Measurements from ENCODE around the gene MYB. TPM values are rescaled to one million over a fixed set of nuclear protein-coding genes. Genes with fewer than 3 reads are reported as not detected.

The MYB gene
- total RNA-seq, 2 experiments from 2014 or later: 50.9 to 53.6 TPM

- intact Hi-C loops (cut with micrococcal nuclease): no loop called here
- peaks cover 76% of the 10 kb centered on the region for H3K36me3 Mint-ChIP-seq (ENCODE audit: low read depth)
- H3K9me3 Mint-ChIP-seq: no peaks in the 10 kb centered on the region
- H3K27me3 Mint-ChIP-seq: no peaks in the 10 kb centered on the region
- H3K27ac Mint-ChIP-seq: peak overlapping the region; percentile 39
- TF ChIP-seq, protein P1, sequence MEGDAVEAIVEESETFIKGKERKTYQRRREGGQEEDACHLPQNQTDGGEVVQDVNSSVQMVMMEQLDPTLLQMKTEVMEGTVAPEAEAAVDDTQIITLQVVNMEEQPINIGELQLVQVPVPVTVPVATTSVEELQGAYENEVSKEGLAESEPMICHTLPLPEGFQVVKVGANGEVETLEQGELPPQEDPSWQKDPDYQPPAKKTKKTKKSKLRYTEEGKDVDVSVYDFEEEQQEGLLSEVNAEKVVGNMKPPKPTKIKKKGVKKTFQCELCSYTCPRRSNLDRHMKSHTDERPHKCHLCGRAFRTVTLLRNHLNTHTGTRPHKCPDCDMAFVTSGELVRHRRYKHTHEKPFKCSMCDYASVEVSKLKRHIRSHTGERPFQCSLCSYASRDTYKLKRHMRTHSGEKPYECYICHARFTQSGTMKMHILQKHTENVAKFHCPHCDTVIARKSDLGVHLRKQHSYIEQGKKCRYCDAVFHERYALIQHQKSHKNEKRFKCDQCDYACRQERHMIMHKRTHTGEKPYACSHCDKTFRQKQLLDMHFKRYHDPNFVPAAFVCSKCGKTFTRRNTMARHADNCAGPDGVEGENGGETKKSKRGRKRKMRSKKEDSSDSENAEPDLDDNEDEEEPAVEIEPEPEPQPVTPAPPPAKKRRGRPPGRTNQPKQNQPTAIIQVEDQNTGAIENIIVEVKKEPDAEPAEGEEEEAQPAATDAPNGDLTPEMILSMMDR (IDR thresholded peaks at IDR 0.05): no peak
- DNase-seq (no peak), ATAC-seq (no peak)
- H3K4me3 Mint-ChIP-seq: no peak overlapping the region
- H3K4me1 Mint-ChIP-seq (ENCODE audit: low read depth): peaks cover 32% of the 10 kb centered on the region
- ChIA-PET POLR2A (interaction anchor here (3.9 kb wide), 1 partner anchor 12 kb away, joined by 27 read pairs; no protein-coding TSS in a partner anchor), CTCF (no interaction called here)
These were observed 14.4 kb downstream of the MYB start for GRCh38 chr6:135195522-135195921.

DNA sequence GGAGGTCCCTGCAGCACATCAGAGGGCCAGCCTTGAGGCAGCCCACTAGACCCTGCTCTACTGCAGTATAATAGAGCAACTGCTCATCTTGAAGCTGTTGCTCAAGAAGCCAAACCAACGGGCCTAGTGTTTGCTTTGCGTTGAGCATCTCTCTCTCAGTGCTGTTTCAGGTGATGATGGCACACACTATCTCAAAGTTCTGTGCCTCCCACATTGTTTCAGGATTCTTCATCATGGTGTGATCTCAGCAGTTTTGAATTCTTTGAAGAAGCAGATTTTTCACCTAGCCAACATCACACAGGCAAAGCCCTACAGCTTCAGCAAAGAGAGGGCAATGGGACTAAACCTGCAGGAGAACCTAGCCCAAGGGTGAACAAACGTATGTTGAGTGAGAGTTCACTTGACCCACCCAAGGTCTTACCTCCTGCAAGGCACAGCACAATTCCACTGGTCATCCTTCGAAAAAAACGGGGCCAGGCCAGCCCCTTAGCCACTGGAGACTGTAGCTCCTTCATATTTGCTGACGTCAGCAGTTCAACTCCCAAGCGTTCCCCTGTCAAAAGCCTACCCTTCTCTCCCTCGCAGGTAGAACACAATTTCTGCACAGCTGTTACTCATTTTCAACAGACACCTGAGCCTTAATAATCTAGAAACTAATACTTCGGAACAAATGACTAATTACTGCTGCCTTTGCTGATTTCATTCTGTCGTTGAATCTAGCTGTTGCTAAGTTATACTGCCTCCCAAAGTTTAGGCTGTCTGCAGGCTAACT, 15.8 kb downstream of the MYB start:
- TF ChIP-seq, protein P1 (IDR thresholded peaks at IDR 0.05): no peak
- peaks cover 32% of the 10 kb centered on the region for H3K4me1 Mint-ChIP-seq (ENCODE audit: low read depth)
- POLR2A ChIA-PET: interaction anchor here (0.8 to 3.9 kb wide), 6 partner anchors 11 to 175 kb away, joined by 3 to 27 read pairs (median 3); no protein-coding TSS in a partner anchor
- ATAC-seq: peak; percentile 62
- H3K4me3 Mint-ChIP-seq: no peak overlapping the region
- H3K36me3 Mint-ChIP-seq (ENCODE audit: low read depth): peaks cover 74% of the 10 kb centered on the region
- H3K9me3 Mint-ChIP-seq: no peaks in the 10 kb centered on the region
- peak overlapping the region; percentile 31 for H3K27ac Mint-ChIP-seq
- H3K27me3 Mint-ChIP-seq: no peaks in the 10 kb centered on the region
- CTCF ChIA-PET: interaction anchor here (0.8 to 2.4 kb wide), 7 partner anchors 12 to 243 kb away, joined by 3 to 10 read pairs (median 4); no protein-coding TSS in a partner anchor
- intact Hi-C loops (cut with micrococcal nuclease): no loop called here
- no peak for DNase-seq

DNA sequence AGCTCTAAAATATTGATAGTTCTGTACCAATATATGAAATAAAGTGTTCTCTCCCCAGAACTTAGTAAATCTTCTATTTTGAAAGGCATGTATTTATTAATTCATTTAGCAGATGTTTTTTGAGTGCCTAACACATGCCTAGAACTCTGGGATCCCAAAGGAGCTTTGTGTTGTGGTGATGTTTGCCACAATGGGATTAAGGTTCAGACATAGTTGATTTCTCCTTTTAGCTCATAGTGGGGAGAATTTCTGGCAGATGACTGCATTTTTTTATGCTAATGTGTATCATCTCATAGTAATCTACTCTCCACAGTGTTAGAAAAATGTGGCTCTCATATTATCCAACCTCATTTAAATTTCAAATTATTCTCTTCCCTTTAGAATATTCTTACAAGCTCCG, 21.7 kb downstream of the MYB start:
- DNase-seq: no peak
- H3K9me3 Mint-ChIP-seq: no peaks in the 10 kb centered on the region
- peaks cover 2% of the 10 kb centered on the region for H3K4me1 Mint-ChIP-seq (ENCODE audit: low read depth)
- no peak overlapping the region for H3K4me3 Mint-ChIP-seq
- ATAC-seq: no peak
- H3K36me3 Mint-ChIP-seq (ENCODE audit: low read depth): peaks cover 54% of the 10 kb centered on the region
- H3K27ac Mint-ChIP-seq: no peak overlapping the region
- TF ChIP-seq, protein P1 (IDR thresholded peaks at IDR 0.05): no peak
- ChIA-PET POLR2A (interaction anchor here (0.7 to 2.0 kb wide), 5 partner anchors 8 to 14 kb away, joined by 3 to 6 read pairs (median 3); no protein-coding TSS in a partner anchor), CTCF (interaction anchor here (1.1 kb wide), 1 partner anchor 19 kb away, joined by 3 read pairs; no protein-coding TSS in a partner anchor)
- intact Hi-C loops (cut with micrococcal nuclease): no loop called here
- no peaks in the 10 kb centered on the region for H3K27me3 Mint-ChIP-seq

- no peaks in the 10 kb centered on the region for H3K27me3 Mint-ChIP-seq
- TF ChIP-seq, protein P1 (IDR thresholded peaks at IDR 0.05): no peak
- H3K36me3 Mint-ChIP-seq (ENCODE audit: low read depth): peaks cover 60% of the 10 kb centered on the region
- H3K4me1 Mint-ChIP-seq (ENCODE audit: low read depth): peaks cover 13% of the 10 kb centered on the region
- ChIA-PET POLR2A (interaction anchor here (0.6 kb wide), 1 partner anchor 222 kb away, joined by 3 read pairs; no protein-coding TSS in a partner anchor), CTCF (no interaction called here)
- no peaks in the 10 kb centered on the region for H3K9me3 Mint-ChIP-seq
- H3K27ac Mint-ChIP-seq: no peak overlapping the region
- no peak overlapping the region for H3K4me3 Mint-ChIP-seq
- ATAC-seq (no peak), DNase-seq (no peak)
- intact Hi-C loops (cut with micrococcal nuclease): no loop called here
These were observed 23.8 kb downstream of the MYB start for GRCh38 chr6:135204951-135205350.

DNA sequence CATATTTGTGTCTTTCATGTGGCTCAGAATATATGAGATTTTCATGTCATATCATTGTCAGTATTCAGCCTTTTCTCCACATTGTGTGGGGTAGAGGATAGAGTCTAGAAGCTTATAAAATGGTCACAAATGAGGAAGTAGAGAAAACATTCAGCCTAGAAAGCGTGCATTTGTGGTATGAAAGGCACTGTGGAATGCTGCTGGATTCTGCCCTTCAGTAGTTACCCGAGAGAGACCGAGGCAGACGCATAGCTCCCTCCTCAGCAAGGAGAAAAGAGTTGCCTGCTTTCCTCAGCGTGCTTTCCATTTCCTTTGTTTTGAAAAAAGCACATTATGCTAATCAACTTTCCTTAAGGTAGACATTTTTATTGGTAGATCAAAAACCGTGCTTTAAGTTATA, 28.7 kb downstream of the MYB start:
- DNase-seq (no peak), ATAC-seq (no peak)
- H3K4me1 Mint-ChIP-seq (ENCODE audit: low read depth): peaks cover 38% of the 10 kb centered on the region
- intact Hi-C loops (cut with micrococcal nuclease): no loop called here
- H3K36me3 Mint-ChIP-seq (ENCODE audit: low read depth): peaks cover 61% of the 10 kb centered on the region
- H3K4me3 Mint-ChIP-seq: peak overlapping the region; percentile 20
- no peaks in the 10 kb centered on the region for H3K27me3 Mint-ChIP-seq
- CTCF ChIA-PET: interaction anchor here (0.8 to 1.2 kb wide), 5 partner anchors 9 to 26 kb away, joined by 3 to 5 read pairs (median 4); no protein-coding TSS in a partner anchor
- POLR2A ChIA-PET: interaction anchor here (0.9 to 1.2 kb wide), 2 partner anchors 14 to 380 kb away, joined by 3 read pairs; no protein-coding TSS in a partner anchor
- H3K27ac Mint-ChIP-seq: peak overlapping the region; percentile 53
- H3K9me3 Mint-ChIP-seq: no peaks in the 10 kb centered on the region
- TF ChIP-seq, protein P1 (IDR thresholded peaks at IDR 0.05): no peak

All from activated CD8-positive, alpha-beta T cell treated with anti-CD3 and anti-CD28 coated beads for 36 hours (primary cell).